Suprapubic skin (tissue), 3 donors: ENCODE measurements around the gene CACNA1I.

Source experiments
- CTCF ChIP-seq, 2 donors: fragments of 200-600 bp in 1 of 2; fragments of 450-650 bp in 1 of 2; sonication (generic) in 1 of 2; IDR thresholded peaks; one replicate each; pipeline ENCODE4 v1.5.1; 2016 to 2019; ENCODE audit warnings: antibody characterized with exemption in 2 of 2, mild to moderate bottlenecking in 1 of 2, moderate library complexity in 1 of 2
- POLR2A ChIP-seq, 2 donors: fragments of 450-650 bp; IDR thresholded peaks; one replicate each; pipeline ENCODE4 v1.6.1; 2017; ENCODE audit warnings: antibody characterized with exemption in 2 of 2, mild to moderate bottlenecking in 2 of 2, moderate library complexity in 2 of 2

GRCh38 chr22:39560127-39560526, 10.4 kb upstream of the CACNA1I start:
- TF ChIP-seq CTCF (IDR thresholded peaks at IDR 0.05) (no peak), POLR2A (IDR thresholded peaks at IDR 0.05) (no peak)
